Endothelial cell of hepatic sinusoid (primary cell): ENCODE results near the gene SMIM8.

ENCODE experiments used
- in situ Hi-C: cut with HindIII; loops from 2 replicates; pipeline ENCODE4 v1.10.0; 2017; ENCODE audit warnings: low sequenced_read_pairs

SMIM8 gene

GRCh38 chr6:87382861-87383260 is 60.5 kb downstream of the SMIM8 start:
- in situ Hi-C loops = no loop called here

GRCh38 chr6:87384038-87384437 is 61.6 kb downstream of the SMIM8 start:
- in situ Hi-C loops = no loop called here

GRCh38 chr6:87384449-87384848 is 62.1 kb downstream of the SMIM8 start:
- in situ Hi-C loops = no loop called here

- in situ Hi-C loops = no loop called here
Observed at GRCh38 chr6:87391334-87391733, 68.9 kb downstream of the SMIM8 start.
